T-helper 17 cell (primary cell): Measurements from ENCODE around the gene NFKBIZ. TPM values are rescaled to one million over a fixed set of nuclear protein-coding genes. Genes with fewer than 3 reads are reported as not detected.
A peak's percentile ranks its signal among the peaks of the same experiment; 100 is the strongest.

Experiments used
- ATAC-seq: fragments of 150-1000 bp; cut with Tn5 transposase; 2 replicates; pipeline ENCODE4 v1.10.0; 2021; ENCODE audit warnings: mild to moderate bottlenecking, moderate library complexity
- DNase-seq, 3 donors: peaks; one replicate each; pipeline versions ENCODE4 v3.0.0 to v3.0.0-alpha.2; 2020 to 2021
- H3K9me3 ChIP-seq: one replicate; pipeline ENCODE4 v1.7.0; 2013; ENCODE audit warnings: low read length, mild to moderate bottlenecking; ENCODE audit not compliant: control insufficient read depth, poor library complexity, severe bottlenecking
- H3K27ac Mint-ChIP-seq: one replicate; pipeline ENCODE4 v1.8.0; 2022; ENCODE audit warnings: mild to moderate bottlenecking, moderate library complexity, mixed read lengths
- H3K27me3 Mint-ChIP-seq: one replicate; pipeline ENCODE4 v1.8.0; 2022; ENCODE audit warnings: mixed read lengths
- H3K36me3 Mint-ChIP-seq: one replicate; pipeline ENCODE4 v1.8.0; 2022; ENCODE audit warnings: low read depth, mixed read lengths
- H3K4me1 Mint-ChIP-seq: one replicate; pipeline ENCODE4 v1.8.0; 2022; ENCODE audit warnings: mild to moderate bottlenecking, mixed read lengths
- H3K4me3 Mint-ChIP-seq: one replicate; pipeline ENCODE4 v1.8.0; 2022; ENCODE audit warnings: mild to moderate bottlenecking, moderate library complexity, mixed read lengths
- total RNA-seq, 4 donors: library from RNA in 2 of 4; stranded (reverse) in 2 of 4; gene quantifications; one replicate each; pipeline ENCODE4 v1.2.3 and lab custom pipeline; 2022 to 2026

NFKBIZ gene
- total RNA-seq, 2 donors from 2014 or later = 682 to 814 TPM

GRCh38 chr3:101814835-101815234 is 34.5 kb upstream of the NFKBIZ start:
- peaks cover 10% of the 10 kb centered on the region for H3K4me1 Mint-ChIP-seq
- no peaks in the 10 kb centered on the region for H3K36me3 Mint-ChIP-seq
- H3K27ac Mint-ChIP-seq = peak overlapping the region; percentile 63
- no peak for DNase-seq
- H3K27me3 Mint-ChIP-seq = no peaks in the 10 kb centered on the region
- H3K4me3 Mint-ChIP-seq = no peak overlapping the region
- H3K9me3 ChIP-seq = no peaks in the 10 kb centered on the region
- no peak for ATAC-seq

- no peaks in the 10 kb centered on the region for H3K9me3 ChIP-seq
- Mint-ChIP-seq H3K27me3 (no peaks in the 10 kb centered on the region), H3K4me1 (peaks cover 4% of the 10 kb centered on the region), H3K27ac (peak overlapping the region; percentile 37), H3K36me3 (no peaks in the 10 kb centered on the region), H3K4me3 (no peak overlapping the region)
- DNase-seq (no peak), ATAC-seq (no peak)
These were observed 32.8 kb upstream of the NFKBIZ start for GRCh38 chr3:101816215-101817149.

GRCh38 chr3:101817992-101818391 is 31.3 kb upstream of the NFKBIZ start:
- Mint-ChIP-seq H3K36me3 (peaks cover 5% of the 10 kb centered on the region), H3K27ac (peak overlapping the region; percentile 37), H3K4me3 (no peak overlapping the region), H3K27me3 (no peaks in the 10 kb centered on the region), H3K4me1 (peaks cover 6% of the 10 kb centered on the region)
- ATAC-seq (no peak), DNase-seq (no peak)
- no peaks in the 10 kb centered on the region for H3K9me3 ChIP-seq

- Mint-ChIP-seq H3K4me1 (peaks cover 6% of the 10 kb centered on the region), H3K36me3 (peaks cover 5% of the 10 kb centered on the region), H3K27me3 (no peaks in the 10 kb centered on the region), H3K27ac (peak overlapping the region; percentile 49), H3K4me3 (no peak overlapping the region)
- no peak for DNase-seq
- no peaks in the 10 kb centered on the region for H3K9me3 ChIP-seq
- ATAC-seq = no peak
These were observed 29.6 kb upstream of the NFKBIZ start for GRCh38 chr3:101819649-101820206.

- no peak overlapping the region for H3K4me3 Mint-ChIP-seq
- H3K4me1 Mint-ChIP-seq = peaks cover 6% of the 10 kb centered on the region
- DNase-seq (no peak), ATAC-seq (no peak)
- no peaks in the 10 kb centered on the region for H3K27me3 Mint-ChIP-seq
- peak overlapping the region; percentile 88 for H3K27ac Mint-ChIP-seq
- H3K9me3 ChIP-seq = no peaks in the 10 kb centered on the region
- H3K36me3 Mint-ChIP-seq = peaks cover 5% of the 10 kb centered on the region
These were observed 27.8 kb upstream of the NFKBIZ start for GRCh38 chr3:101821503-101821902.

GRCh38 chr3:101823525-101823924 is 25.8 kb upstream of the NFKBIZ start:
- no peak for ATAC-seq
- Mint-ChIP-seq H3K4me3 (no peak overlapping the region), H3K36me3 (peaks cover 5% of the 10 kb centered on the region), H3K27me3 (no peaks in the 10 kb centered on the region), H3K27ac (peak overlapping the region; percentile 88), H3K4me1 (peaks cover 14% of the 10 kb centered on the region)
- no peak for DNase-seq
- no peaks in the 10 kb centered on the region for H3K9me3 ChIP-seq

- Mint-ChIP-seq H3K27ac (peak overlapping the region; percentile 45), H3K36me3 (peaks cover 5% of the 10 kb centered on the region)
These were observed 24.6 kb upstream of the NFKBIZ start for GRCh38 chr3:101824702-101825101.

GRCh38 chr3:101825904-101826445 is 23.3 kb upstream of the NFKBIZ start:
- H3K27ac Mint-ChIP-seq = peak overlapping the region; percentile 97
- DNase-seq (no peak), ATAC-seq (no peak)
- peaks cover 27% of the 10 kb centered on the region for H3K4me1 Mint-ChIP-seq
- no peaks in the 10 kb centered on the region for H3K27me3 Mint-ChIP-seq
- H3K36me3 Mint-ChIP-seq = peaks cover 5% of the 10 kb centered on the region
- peak overlapping the region; percentile 81 for H3K4me3 Mint-ChIP-seq
- H3K9me3 ChIP-seq = no peaks in the 10 kb centered on the region

More at GRCh38 chr3:101824702-101825101, 24.6 kb upstream of the NFKBIZ start:
- Mint-ChIP-seq H3K4me1 (peaks cover 22% of the 10 kb centered on the region), H3K27me3 (no peaks in the 10 kb centered on the region), H3K4me3 (no peak overlapping the region)
- no peak for DNase-seq
- no peak for ATAC-seq
- H3K9me3 ChIP-seq = no peaks in the 10 kb centered on the region

GRCh38 chr3:101827211-101828174 is 21.8 kb upstream of the NFKBIZ start:
- no peaks in the 10 kb centered on the region for H3K9me3 ChIP-seq
- peaks cover under 1% of the 10 kb centered on the region for H3K36me3 Mint-ChIP-seq
- ATAC-seq (peak; percentile 82), DNase-seq (peak; percentile 55 to 67 (median 63))
- H3K4me1 Mint-ChIP-seq = peaks cover 32% of the 10 kb centered on the region
- H3K27me3 Mint-ChIP-seq = no peaks in the 10 kb centered on the region
- H3K27ac Mint-ChIP-seq = peak overlapping the region; percentile 97
- peak overlapping the region; percentile 91 for H3K4me3 Mint-ChIP-seq

- H3K9me3 ChIP-seq = no peaks in the 10 kb centered on the region
- ATAC-seq = no peak
- Mint-ChIP-seq H3K36me3 (no peaks in the 10 kb centered on the region), H3K4me1 (peaks cover 32% of the 10 kb centered on the region), H3K27ac (peak overlapping the region; percentile 97), H3K4me3 (peak overlapping the region; percentile 91), H3K27me3 (no peaks in the 10 kb centered on the region)
- no peak for DNase-seq
These were observed 21.0 kb upstream of the NFKBIZ start for GRCh38 chr3:101828276-101828675.

- DNase-seq (peak; percentile 16 to 26 (median 17)), ATAC-seq (peak; percentile 51)
- no peaks in the 10 kb centered on the region for H3K27me3 Mint-ChIP-seq
- H3K36me3 Mint-ChIP-seq = no peaks in the 10 kb centered on the region
- H3K4me1 Mint-ChIP-seq = peaks cover 38% of the 10 kb centered on the region
- H3K9me3 ChIP-seq = no peaks in the 10 kb centered on the region
- H3K27ac Mint-ChIP-seq = peak overlapping the region; percentile 97
- H3K4me3 Mint-ChIP-seq = peak overlapping the region; percentile 91
These were observed 20.4 kb upstream of the NFKBIZ start for GRCh38 chr3:101828691-101829436.

- peaks cover 2% of the 10 kb centered on the region for H3K36me3 Mint-ChIP-seq
- H3K27me3 Mint-ChIP-seq = no peaks in the 10 kb centered on the region
- H3K27ac Mint-ChIP-seq = peak overlapping the region; percentile 97
These were observed 19.9 kb upstream of the NFKBIZ start for GRCh38 chr3:101829437-101829830.

More at GRCh38 chr3:101829437-101829830, 19.9 kb upstream of the NFKBIZ start:
- Mint-ChIP-seq H3K4me1 (peaks cover 44% of the 10 kb centered on the region), H3K4me3 (peak overlapping the region; percentile 91)
- ATAC-seq (no peak), DNase-seq (no peak)
- no peaks in the 10 kb centered on the region for H3K9me3 ChIP-seq
